ENCODE data around the gene CST6. TPM values are rescaled to one million over a fixed set of nuclear protein-coding genes. Genes with fewer than 3 reads are reported as not detected.

CST6 gene
- total RNA-seq, 2 experiments from 2014 or later = not detected

DNA sequence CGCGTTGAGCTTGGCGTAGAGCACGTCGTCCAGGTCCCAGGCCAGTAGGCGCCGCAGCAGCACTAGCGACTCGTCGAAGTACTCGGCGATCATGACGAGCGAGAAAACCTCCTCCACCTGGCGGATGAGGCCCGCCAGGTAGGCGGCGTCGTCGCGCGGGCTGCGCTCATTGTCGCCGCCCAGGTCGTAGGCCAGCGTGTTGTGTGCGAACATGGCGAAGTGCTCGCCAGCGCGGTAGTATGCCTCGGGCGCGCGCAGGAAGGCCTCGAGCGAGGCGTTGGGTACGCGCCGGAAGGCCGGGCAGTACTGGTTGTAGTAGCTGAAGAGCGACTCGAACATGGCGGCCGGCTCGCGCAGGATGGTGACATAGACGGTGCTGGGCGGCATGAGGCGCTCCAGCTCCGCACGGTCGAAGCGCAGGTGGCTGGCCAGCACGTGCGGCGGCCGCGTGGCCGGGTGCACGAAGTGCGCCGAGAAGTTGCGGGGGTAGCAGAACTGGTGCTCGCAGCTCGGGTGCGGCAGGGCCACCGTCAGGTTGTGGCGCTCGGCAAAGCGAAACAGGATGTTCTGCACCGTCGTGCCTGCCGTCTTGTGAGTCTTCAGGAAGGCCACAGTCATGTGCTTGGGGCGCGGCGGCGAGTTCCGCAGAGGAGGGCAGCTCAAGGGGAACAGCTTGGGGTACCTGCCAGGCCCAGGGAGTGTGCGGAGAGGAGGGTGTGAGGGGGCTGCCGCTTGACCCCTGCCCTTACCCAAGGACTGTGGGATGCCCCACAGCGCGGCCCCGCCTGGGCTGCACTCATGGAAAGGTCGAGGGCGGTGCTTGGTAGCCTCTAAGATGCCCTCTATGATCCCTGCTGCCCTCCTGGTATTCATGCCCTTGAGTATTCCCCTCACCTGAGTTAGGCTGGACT is 31.4 kb downstream of the CST6 start:
- no peaks in the 10 kb centered on the region for H3K36me3 Mint-ChIP-seq
- intact Hi-C loops (cut with micrococcal nuclease) = no loop called here
- H3K4me1 Mint-ChIP-seq (ENCODE audit: low read depth) = peaks cover 14% of the 10 kb centered on the region
- H3K27me3 Mint-ChIP-seq = peaks cover 2% of the 10 kb centered on the region
- H3K9me3 Mint-ChIP-seq = no peaks in the 10 kb centered on the region
- DNase-seq = no peak
- POLR2A ChIA-PET = no interaction called here
- no peak overlapping the region for H3K27ac Mint-ChIP-seq
- H3K4me3 Mint-ChIP-seq = no peak overlapping the region
- CTCF ChIA-PET = interaction anchor here (0.8 to 4.4 kb wide), 7 partner anchors 9 to 52 kb away, joined by 3 to 36 read pairs (median 10); partner anchors contain the start of gene SF3B2

DNA sequence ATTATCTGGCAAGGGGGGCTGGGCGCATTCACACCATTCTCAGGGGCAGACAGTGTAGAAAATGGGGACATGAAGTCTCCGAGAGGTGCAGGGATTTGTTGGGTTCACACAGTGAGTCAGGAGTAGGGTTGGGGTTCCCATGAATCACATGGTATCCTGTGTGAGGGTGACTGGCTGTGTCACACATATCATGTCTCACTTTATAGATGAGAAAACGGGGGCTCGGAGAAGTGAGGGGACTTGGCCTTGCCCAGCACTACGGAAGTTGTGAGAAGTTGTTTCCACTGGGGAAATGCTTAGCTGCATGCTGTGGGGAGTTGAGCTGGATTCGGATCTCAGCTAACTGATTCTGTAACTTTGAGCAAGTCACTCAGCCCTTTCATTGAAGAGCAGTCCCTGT is 32.9 kb downstream of the CST6 start:
- peak; percentile 57 for DNase-seq
- no peaks in the 10 kb centered on the region for H3K9me3 Mint-ChIP-seq
- no peaks in the 10 kb centered on the region for H3K36me3 Mint-ChIP-seq
- peaks cover 5% of the 10 kb centered on the region for H3K27me3 Mint-ChIP-seq
- intact Hi-C loops (cut with micrococcal nuclease) = no loop called here
- CTCF ChIA-PET = interaction anchor here (0.6 to 4.4 kb wide), 46 partner anchors 8 to 341 kb away, joined by 3 to 36 read pairs (median 4); partner anchors contain the start of genes BANF1, CCDC85B, CST6 and FIBP
- peak overlapping the region; percentile 82 for H3K27ac Mint-ChIP-seq
- H3K4me1 Mint-ChIP-seq (ENCODE audit: low read depth) = peaks cover 21% of the 10 kb centered on the region
- POLR2A ChIA-PET = interaction anchor here (1.2 kb wide), 1 partner anchor 333 kb away, joined by 5 read pairs; the partner anchor contains the start of gene KAT5
- H3K4me3 Mint-ChIP-seq = peak overlapping the region; percentile 34

- peak overlapping the region; percentile 82 for H3K27ac Mint-ChIP-seq
- no peaks in the 10 kb centered on the region for H3K9me3 Mint-ChIP-seq
- POLR2A ChIA-PET = interaction anchor here (1.2 to 1.3 kb wide), 2 partner anchors 10 to 333 kb away, joined by 4 to 5 read pairs; partner anchors contain the start of gene KAT5
- peaks cover 5% of the 10 kb centered on the region for H3K27me3 Mint-ChIP-seq
- H3K4me3 Mint-ChIP-seq = peak overlapping the region; percentile 42
- CTCF ChIA-PET = interaction anchor here (0.6 to 4.4 kb wide), 47 partner anchors 9 to 341 kb away, joined by 3 to 36 read pairs (median 4); partner anchors contain the start of genes BANF1, CCDC85B, CST6 and EIF1AD
- intact Hi-C loops (cut with micrococcal nuclease) = no loop called here
- H3K36me3 Mint-ChIP-seq = no peaks in the 10 kb centered on the region
- DNase-seq = peak; percentile 88
- peaks cover 21% of the 10 kb centered on the region for H3K4me1 Mint-ChIP-seq (ENCODE audit: low read depth)
Measured at GRCh38 chr11:66045177-66045639, 33.4 kb downstream of the CST6 start.

GRCh38 chr11:66046901-66047300 is 35.1 kb downstream of the CST6 start:
- Mint-ChIP-seq H3K4me3 (no peak overlapping the region), H3K9me3 (no peaks in the 10 kb centered on the region), H3K4me1 (ENCODE audit: low read depth) (peaks cover 31% of the 10 kb centered on the region), H3K27me3 (peaks cover 5% of the 10 kb centered on the region), H3K36me3 (no peaks in the 10 kb centered on the region), H3K27ac (no peak overlapping the region)
- intact Hi-C loops (cut with micrococcal nuclease) = no loop called here
- ChIA-PET POLR2A (interaction anchor here (1.2 kb wide), 1 partner anchor 12 kb away, joined by 3 read pairs; no protein-coding TSS in a partner anchor), CTCF (interaction anchor here (0.7 to 4.4 kb wide), 4 partner anchors 12 to 24 kb away, joined by 3 to 36 read pairs (median 10); no protein-coding TSS in a partner anchor)
- no peak for DNase-seq

- Mint-ChIP-seq H3K4me3 (no peak overlapping the region), H3K27me3 (peaks cover 5% of the 10 kb centered on the region), H3K36me3 (peaks cover 5% of the 10 kb centered on the region), H3K27ac (no peak overlapping the region), H3K9me3 (no peaks in the 10 kb centered on the region), H3K4me1 (ENCODE audit: low read depth) (peaks cover 36% of the 10 kb centered on the region)
- CTCF ChIA-PET = interaction anchor here (1.1 kb wide), 1 partner anchor 20 kb away, joined by 5 read pairs; no protein-coding TSS in a partner anchor
- DNase-seq = no peak
- POLR2A ChIA-PET = interaction anchor here (1.2 kb wide), 1 partner anchor 11 kb away, joined by 3 read pairs; no protein-coding TSS in a partner anchor
- intact Hi-C loops (cut with micrococcal nuclease) = no loop called here
Measured at GRCh38 chr11:66047541-66048365, 35.9 kb downstream of the CST6 start.

GRCh38 chr11:66048547-66049323 is 36.9 kb downstream of the CST6 start, which contains the start of gene GAL3ST3:
TSS of gene GAL3ST3 (minus strand) at chr11:66049161. CDS start at chr11:66045415, 3,746 bp downstream.
- Mint-ChIP-seq H3K4me3 (no peak within 1 kb of the TSS), H3K27ac (no peak within 1 kb of the TSS), H3K36me3 (peaks cover 10% of the 10 kb centered on the region), H3K4me1 (ENCODE audit: low read depth) (peaks cover 45% of the 10 kb centered on the region), H3K9me3 (no peaks in the 10 kb centered on the region), H3K27me3 (peaks cover 5% of the 10 kb centered on the region)
- no peak for DNase-seq
- intact Hi-C loops (cut with micrococcal nuclease) = no loop called here
- CTCF ChIA-PET = interaction anchor here (3.8 kb wide), 1 partner anchor 26 kb away, joined by 24 read pairs; no protein-coding TSS in a partner anchor
- POLR2A ChIA-PET = no interaction called here

GRCh38 chr11:66050581-66051231 is 38.9 kb downstream of the CST6 start:
- POLR2A ChIA-PET = interaction anchor here (0.6 to 4.5 kb wide), 3 partner anchors 19 to 364 kb away, joined by 4 to 32 read pairs (median 8); partner anchors contain the start of genes BANF1 and PACS1
- intact Hi-C loops (cut with micrococcal nuclease) = loop anchor here (5.0 kb wide), 1 partner anchor 217 kb away; the partner anchor contains the start of gene RAB1B
- Mint-ChIP-seq H3K36me3 (peaks cover 22% of the 10 kb centered on the region), H3K9me3 (no peaks in the 10 kb centered on the region), H3K4me3 (peak overlapping the region; percentile 100), H3K27ac (peak overlapping the region; percentile 97), H3K4me1 (ENCODE audit: low read depth) (peaks cover 42% of the 10 kb centered on the region), H3K27me3 (peaks cover 5% of the 10 kb centered on the region)
- CTCF ChIA-PET = interaction anchor here (1.4 to 6.9 kb wide), 6 partner anchors 18 to 339 kb away, joined by 4 to 77 read pairs (median 6); partner anchors contain the start of genes FIBP, KAT5 and PACS1
- no peak for DNase-seq

GRCh38 chr11:66051371-66051765 is 39.6 kb downstream of the CST6 start:
- Mint-ChIP-seq H3K36me3 (peaks cover 25% of the 10 kb centered on the region), H3K4me3 (peak overlapping the region; percentile 100), H3K4me1 (ENCODE audit: low read depth) (peaks cover 41% of the 10 kb centered on the region), H3K27ac (peak overlapping the region; percentile 97), H3K27me3 (peaks cover 5% of the 10 kb centered on the region), H3K9me3 (no peaks in the 10 kb centered on the region)
- no peak for DNase-seq
- CTCF ChIA-PET = interaction anchor here (0.9 to 6.9 kb wide), 11 partner anchors 9 to 340 kb away, joined by 3 to 77 read pairs (median 6); partner anchors contain the start of genes AP5B1, FIBP, KAT5 and PACS1
- POLR2A ChIA-PET = interaction anchor here (0.6 to 4.5 kb wide), 6 partner anchors 18 to 365 kb away, joined by 3 to 32 read pairs (median 4); partner anchors contain the start of genes BANF1 and PACS1
- intact Hi-C loops (cut with micrococcal nuclease) = loop anchor here (5.0 kb wide), 1 partner anchor 216 kb away; the partner anchor contains the start of gene RAB1B

GRCh38 chr11:66051766-66052663 is 40.2 kb downstream of the CST6 start, which contains the start of gene SF3B2:
TSS of gene SF3B2 (plus strand) at chr11:66052364. CDS start at chr11:66052385, 21 bp downstream.
- ChIA-PET POLR2A (interaction anchor here (0.7 to 4.5 kb wide), 12 partner anchors 8 to 272 kb away, joined by 3 to 32 read pairs (median 3); partner anchors contain the start of genes BANF1, CCDC85B and PACS1), CTCF (interaction anchor here (0.9 to 6.9 kb wide), 13 partner anchors 9 to 341 kb away, joined by 3 to 77 read pairs (median 5); partner anchors contain the start of genes AP5B1, BANF1, FIBP and KAT5)
- peak within 1 kb of the TSS; percentile 97 for H3K27ac Mint-ChIP-seq
- peak within 1 kb of the TSS; percentile 100 for H3K4me3 Mint-ChIP-seq
- peak; percentile 99 for DNase-seq
- intact Hi-C loops (cut with micrococcal nuclease) = loop anchor here (1.0 to 5.0 kb wide), 4 partner anchors 17 to 437 kb away; partner anchors contain the start of genes BANF1, EIF1AD, PCNX3 and RAB1B
- H3K4me1 Mint-ChIP-seq (ENCODE audit: low read depth) = peaks cover 41% of the 10 kb centered on the region
- peaks cover 31% of the 10 kb centered on the region for H3K36me3 Mint-ChIP-seq
- peaks cover 5% of the 10 kb centered on the region for H3K27me3 Mint-ChIP-seq
- no peaks in the 10 kb centered on the region for H3K9me3 Mint-ChIP-seq

Measured in activated CD4-positive, alpha-beta memory T cell treated with anti-CD3 and anti-CD28 coated beads for 36 hours (primary cell).